ENCODE measurements around the gene TMX2.

GRCh38 chr11:57778318-57779037 lies 66.1 kb downstream of the TMX2 start:
- TF ChIP-seq, protein P1, sequence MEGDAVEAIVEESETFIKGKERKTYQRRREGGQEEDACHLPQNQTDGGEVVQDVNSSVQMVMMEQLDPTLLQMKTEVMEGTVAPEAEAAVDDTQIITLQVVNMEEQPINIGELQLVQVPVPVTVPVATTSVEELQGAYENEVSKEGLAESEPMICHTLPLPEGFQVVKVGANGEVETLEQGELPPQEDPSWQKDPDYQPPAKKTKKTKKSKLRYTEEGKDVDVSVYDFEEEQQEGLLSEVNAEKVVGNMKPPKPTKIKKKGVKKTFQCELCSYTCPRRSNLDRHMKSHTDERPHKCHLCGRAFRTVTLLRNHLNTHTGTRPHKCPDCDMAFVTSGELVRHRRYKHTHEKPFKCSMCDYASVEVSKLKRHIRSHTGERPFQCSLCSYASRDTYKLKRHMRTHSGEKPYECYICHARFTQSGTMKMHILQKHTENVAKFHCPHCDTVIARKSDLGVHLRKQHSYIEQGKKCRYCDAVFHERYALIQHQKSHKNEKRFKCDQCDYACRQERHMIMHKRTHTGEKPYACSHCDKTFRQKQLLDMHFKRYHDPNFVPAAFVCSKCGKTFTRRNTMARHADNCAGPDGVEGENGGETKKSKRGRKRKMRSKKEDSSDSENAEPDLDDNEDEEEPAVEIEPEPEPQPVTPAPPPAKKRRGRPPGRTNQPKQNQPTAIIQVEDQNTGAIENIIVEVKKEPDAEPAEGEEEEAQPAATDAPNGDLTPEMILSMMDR (IDR thresholded peaks at IDR 0.05 in 2 of 3, conservative IDR thresholded peaks at IDR 0.05 in 1 of 3; ENCODE audit: control insufficient read depth in 2 of 3, extremely low read depth in 1 of 3, insufficient read depth in 1 of 3, low read depth in 3 of 3, low read length in 3 of 3): no peak
- TF ChIP-seq, protein P2, sequence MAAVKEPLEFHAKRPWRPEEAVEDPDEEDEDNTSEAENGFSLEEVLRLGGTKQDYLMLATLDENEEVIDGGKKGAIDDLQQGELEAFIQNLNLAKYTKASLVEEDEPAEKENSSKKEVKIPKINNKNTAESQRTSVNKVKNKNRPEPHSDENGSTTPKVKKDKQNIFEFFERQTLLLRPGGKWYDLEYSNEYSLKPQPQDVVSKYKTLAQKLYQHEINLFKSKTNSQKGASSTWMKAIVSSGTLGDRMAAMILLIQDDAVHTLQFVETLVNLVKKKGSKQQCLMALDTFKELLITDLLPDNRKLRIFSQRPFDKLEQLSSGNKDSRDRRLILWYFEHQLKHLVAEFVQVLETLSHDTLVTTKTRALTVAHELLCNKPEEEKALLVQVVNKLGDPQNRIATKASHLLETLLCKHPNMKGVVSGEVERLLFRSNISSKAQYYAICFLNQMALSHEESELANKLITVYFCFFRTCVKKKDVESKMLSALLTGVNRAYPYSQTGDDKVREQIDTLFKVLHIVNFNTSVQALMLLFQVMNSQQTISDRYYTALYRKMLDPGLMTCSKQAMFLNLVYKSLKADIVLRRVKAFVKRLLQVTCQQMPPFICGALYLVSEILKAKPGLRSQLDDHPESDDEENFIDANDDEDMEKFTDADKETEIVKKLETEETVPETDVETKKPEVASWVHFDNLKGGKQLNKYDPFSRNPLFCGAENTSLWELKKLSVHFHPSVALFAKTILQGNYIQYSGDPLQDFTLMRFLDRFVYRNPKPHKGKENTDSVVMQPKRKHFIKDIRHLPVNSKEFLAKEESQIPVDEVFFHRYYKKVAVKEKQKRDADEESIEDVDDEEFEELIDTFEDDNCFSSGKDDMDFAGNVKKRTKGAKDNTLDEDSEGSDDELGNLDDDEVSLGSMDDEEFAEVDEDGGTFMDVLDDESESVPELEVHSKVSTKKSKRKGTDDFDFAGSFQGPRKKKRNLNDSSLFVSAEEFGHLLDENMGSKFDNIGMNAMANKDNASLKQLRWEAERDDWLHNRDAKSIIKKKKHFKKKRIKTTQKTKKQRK (IDR thresholded peaks at IDR 0.05; ENCODE audit: low read depth, low read length): no peak
- TF ChIP-seq, protein P3, sequence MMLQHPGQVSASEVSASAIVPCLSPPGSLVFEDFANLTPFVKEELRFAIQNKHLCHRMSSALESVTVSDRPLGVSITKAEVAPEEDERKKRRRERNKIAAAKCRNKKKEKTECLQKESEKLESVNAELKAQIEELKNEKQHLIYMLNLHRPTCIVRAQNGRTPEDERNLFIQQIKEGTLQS (IDR thresholded peaks at IDR 0.05; ENCODE audit: borderline replicate concordance, extremely low read depth, low read depth, low read length): no peak
- peak; percentile 28; the same call in 1 of the 2 replicates for TF ChIP-seq EED (IDR thresholded peaks at IDR 0.05; ENCODE audit: low read depth)
- TF ChIP-seq STAT1 (conservative IDR thresholded peaks at IDR 0.05): no peak
- no peak for TF ChIP-seq RFX5 (IDR thresholded peaks at IDR 0.05; ENCODE audit: low read depth, low read length)
- no peak for TF ChIP-seq POLR2A (IDR thresholded peaks at IDR 0.05; ENCODE audit: low read depth, low read length)
- TF ChIP-seq ZNF217 (IDR thresholded peaks at IDR 0.05): no peak
- no peak for TF ChIP-seq ESRRA (IDR thresholded peaks at IDR 0.05; ENCODE audit: low read length)
- no peak for TF ChIP-seq RAD51 (IDR thresholded peaks at IDR 0.05)
